Measurements from ENCODE around the gene SLC7A5.

The SLC7A5 gene

DNA sequence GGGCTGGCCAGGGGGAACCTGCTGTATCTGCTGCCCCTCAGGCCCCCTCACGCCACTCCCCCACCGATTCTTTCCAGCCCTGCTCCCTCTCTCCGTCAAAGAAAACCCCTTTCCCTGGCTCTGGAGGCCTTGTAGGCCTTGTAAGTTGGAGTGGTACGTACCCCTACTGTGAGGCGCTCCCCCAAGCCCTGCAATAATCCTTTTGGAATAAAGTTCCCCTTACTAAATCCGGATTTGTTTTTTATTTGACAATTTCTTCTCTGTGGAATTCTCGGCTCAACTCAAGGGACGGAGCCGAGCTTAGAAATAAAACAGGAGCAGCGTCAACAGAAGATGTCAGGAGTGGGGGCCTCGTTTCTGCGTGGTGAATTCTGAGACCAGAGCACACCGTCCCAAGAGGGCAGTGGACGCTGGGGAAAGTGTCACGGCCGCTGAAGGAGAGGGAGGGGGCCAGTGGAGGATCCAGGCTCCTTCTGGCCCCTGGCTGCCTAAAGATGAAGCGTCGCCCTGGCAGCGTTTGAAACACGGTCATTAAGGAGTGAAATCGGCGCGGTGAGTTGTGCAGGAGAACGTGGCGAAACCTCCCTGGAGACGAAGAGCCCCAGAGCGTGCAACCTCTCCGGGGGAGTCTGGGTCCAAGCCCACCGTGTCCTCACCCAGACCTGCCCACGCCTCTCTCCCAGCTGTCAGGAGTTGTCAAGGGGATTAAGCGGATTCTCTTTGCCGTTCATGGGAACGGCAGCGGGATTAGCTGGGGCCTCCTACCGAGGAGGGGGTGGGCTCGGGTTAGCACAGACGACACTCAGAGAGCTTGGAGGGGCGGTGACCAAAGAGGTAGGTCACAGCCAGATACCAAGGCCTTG is 47.0 kb downstream of the SLC7A5 start:
- no peaks in the 10 kb centered on the region for H3K4me1 ChIP-seq (ENCODE audit: low read depth, poor library complexity, severe bottlenecking)
- no peak overlapping the region for H2AFZ ChIP-seq (ENCODE audit: low read depth)
- H3K4me3 ChIP-seq (IDR thresholded peaks at IDR 0.05; ENCODE audit: insufficient read depth, low read depth, low read length): no peak overlapping the region
- no peak overlapping the region for H3K27ac ChIP-seq
- peaks cover 40% of the 10 kb centered on the region; the same call in 1 of the 2 replicates for H3K27me3 ChIP-seq (ENCODE audit: insufficient read depth, low read depth)
- no peaks in the 10 kb centered on the region for H4K20me1 ChIP-seq (ENCODE audit: insufficient read depth)
- TF ChIP-seq, protein P1, sequence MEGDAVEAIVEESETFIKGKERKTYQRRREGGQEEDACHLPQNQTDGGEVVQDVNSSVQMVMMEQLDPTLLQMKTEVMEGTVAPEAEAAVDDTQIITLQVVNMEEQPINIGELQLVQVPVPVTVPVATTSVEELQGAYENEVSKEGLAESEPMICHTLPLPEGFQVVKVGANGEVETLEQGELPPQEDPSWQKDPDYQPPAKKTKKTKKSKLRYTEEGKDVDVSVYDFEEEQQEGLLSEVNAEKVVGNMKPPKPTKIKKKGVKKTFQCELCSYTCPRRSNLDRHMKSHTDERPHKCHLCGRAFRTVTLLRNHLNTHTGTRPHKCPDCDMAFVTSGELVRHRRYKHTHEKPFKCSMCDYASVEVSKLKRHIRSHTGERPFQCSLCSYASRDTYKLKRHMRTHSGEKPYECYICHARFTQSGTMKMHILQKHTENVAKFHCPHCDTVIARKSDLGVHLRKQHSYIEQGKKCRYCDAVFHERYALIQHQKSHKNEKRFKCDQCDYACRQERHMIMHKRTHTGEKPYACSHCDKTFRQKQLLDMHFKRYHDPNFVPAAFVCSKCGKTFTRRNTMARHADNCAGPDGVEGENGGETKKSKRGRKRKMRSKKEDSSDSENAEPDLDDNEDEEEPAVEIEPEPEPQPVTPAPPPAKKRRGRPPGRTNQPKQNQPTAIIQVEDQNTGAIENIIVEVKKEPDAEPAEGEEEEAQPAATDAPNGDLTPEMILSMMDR (conservative IDR thresholded peaks at IDR 0.05; ENCODE audit: low read depth, low read length): no peak
- no peak overlapping the region for H3K9ac ChIP-seq
- H3K79me2 ChIP-seq (ENCODE audit: insufficient read depth, low read depth): no peaks in the 10 kb centered on the region
- no peaks in the 10 kb centered on the region for H3K36me3 ChIP-seq (ENCODE audit: insufficient read depth)
- no peak overlapping the region for H3K4me2 ChIP-seq

DNA sequence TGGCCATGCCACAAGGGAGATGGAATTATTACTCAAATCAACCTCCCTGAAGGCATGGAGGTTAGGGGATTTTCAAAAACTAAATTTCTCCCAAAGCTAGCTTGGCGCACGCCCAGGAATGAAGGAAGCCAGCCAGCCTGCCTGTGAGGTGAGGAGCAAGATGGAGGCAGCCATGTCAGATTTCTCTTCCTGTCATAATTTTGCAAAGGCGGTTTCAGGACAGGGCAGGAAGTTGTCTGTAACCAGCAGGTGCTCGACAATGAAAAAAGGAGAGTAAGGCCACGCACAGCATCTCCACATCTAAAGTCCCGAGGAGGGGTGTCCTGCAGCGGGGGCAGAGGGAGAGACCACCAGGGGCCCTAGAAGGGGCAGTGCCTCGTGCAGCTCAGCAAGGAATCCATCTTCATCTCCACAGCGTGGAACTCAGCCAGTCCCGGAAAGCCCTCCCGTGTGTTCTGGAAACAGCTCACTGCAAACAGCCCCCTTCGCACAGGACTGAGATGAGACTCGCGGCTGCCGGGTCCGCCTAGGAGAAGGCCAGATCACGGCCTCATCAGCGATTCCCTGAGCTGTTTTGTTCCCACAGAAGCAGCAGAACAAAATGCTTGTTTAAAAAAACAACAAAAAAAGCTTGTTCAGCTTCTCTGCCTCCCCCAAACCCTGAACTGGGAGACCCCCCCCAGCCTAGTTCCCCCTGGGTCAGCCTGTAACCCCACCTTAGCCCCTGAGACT is 47.8 kb downstream of the SLC7A5 start:
- Histone ChIP-seq H2AFZ (ENCODE audit: low read depth) (no peak overlapping the region), H3K4me1 (ENCODE audit: low read depth, poor library complexity, severe bottlenecking) (no peaks in the 10 kb centered on the region), H3K4me2 (no peak overlapping the region), H3K27ac (no peak overlapping the region), H3K36me3 (ENCODE audit: insufficient read depth) (no peaks in the 10 kb centered on the region), H4K20me1 (ENCODE audit: insufficient read depth) (no peaks in the 10 kb centered on the region), H3K4me3 (IDR thresholded peaks at IDR 0.05; ENCODE audit: insufficient read depth, low read depth, low read length) (no peak overlapping the region), H3K9ac (no peak overlapping the region), H3K27me3 (ENCODE audit: insufficient read depth, low read depth) (peaks cover 42% of the 10 kb centered on the region; the same call in 1 of the 2 replicates), H3K79me2 (ENCODE audit: insufficient read depth, low read depth) (no peaks in the 10 kb centered on the region)
- TF ChIP-seq, protein P1 (conservative IDR thresholded peaks at IDR 0.05; ENCODE audit: low read depth, low read length): no peak

DNA sequence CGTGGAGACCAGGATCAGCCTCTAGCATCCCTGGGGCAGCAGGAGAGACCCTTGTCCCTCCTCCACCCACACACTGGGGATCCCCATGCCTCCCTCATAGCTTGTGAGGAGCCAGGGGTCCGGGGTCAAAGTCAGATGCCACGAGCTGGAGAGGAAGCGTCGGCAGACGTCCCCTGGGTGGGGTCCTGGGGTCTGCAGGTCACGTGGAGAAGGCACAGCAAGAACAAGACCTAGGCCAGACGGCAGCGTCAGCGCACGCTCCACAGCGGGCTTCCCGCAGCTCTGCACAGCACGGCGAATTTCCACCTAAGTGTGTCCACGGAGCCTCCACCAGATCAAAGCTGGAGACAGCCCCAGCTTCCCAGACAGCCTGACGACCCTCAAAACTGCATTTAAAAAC is 49.3 kb downstream of the SLC7A5 start:
- H3K9ac ChIP-seq: no peak overlapping the region
- no peaks in the 10 kb centered on the region for H3K4me1 ChIP-seq (ENCODE audit: low read depth, poor library complexity, severe bottlenecking)
- no peak overlapping the region for H3K27ac ChIP-seq
- TF ChIP-seq, protein P1 (conservative IDR thresholded peaks at IDR 0.05; ENCODE audit: low read depth, low read length): no peak
- H3K4me3 ChIP-seq (IDR thresholded peaks at IDR 0.05; ENCODE audit: insufficient read depth, low read depth, low read length): no peak overlapping the region
- no peaks in the 10 kb centered on the region for H3K79me2 ChIP-seq (ENCODE audit: insufficient read depth, low read depth)
- peaks cover 54% of the 10 kb centered on the region; the same call in 1 of the 2 replicates for H3K27me3 ChIP-seq (ENCODE audit: insufficient read depth, low read depth)
- no peaks in the 10 kb centered on the region for H3K36me3 ChIP-seq (ENCODE audit: insufficient read depth)
- H4K20me1 ChIP-seq (ENCODE audit: insufficient read depth): no peaks in the 10 kb centered on the region
- H3K4me2 ChIP-seq: no peak overlapping the region
- no peak overlapping the region for H2AFZ ChIP-seq (ENCODE audit: low read depth)

DNA sequence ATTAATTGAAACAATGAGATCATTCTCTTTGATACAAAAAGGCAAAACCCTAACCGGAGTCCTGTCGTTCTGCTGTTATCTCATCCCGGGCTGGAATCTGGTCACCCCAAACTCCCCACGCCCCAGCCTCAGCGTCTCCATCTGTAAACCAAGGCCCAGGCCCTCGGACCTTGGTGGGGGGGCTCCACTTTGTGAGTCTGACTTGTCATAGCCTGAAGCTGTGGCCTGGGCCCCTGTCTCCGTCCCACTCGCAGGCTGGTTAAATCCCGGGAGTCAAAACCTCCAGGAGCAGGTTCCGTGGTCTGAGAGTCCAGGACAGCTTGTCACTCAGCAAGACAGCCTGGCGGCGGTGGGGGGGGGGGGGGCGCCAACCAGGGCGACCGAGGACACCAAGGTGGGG is 50.0 kb downstream of the SLC7A5 start:
- TF ChIP-seq, protein P1 (conservative IDR thresholded peaks at IDR 0.05; ENCODE audit: low read depth, low read length): no peak
- Histone ChIP-seq H3K36me3 (ENCODE audit: insufficient read depth) (no peaks in the 10 kb centered on the region), H3K4me1 (ENCODE audit: low read depth, poor library complexity, severe bottlenecking) (no peaks in the 10 kb centered on the region), H3K27me3 (ENCODE audit: insufficient read depth, low read depth) (peaks cover 52% of the 10 kb centered on the region; the same call in 1 of the 2 replicates), H3K9ac (no peak overlapping the region), H4K20me1 (ENCODE audit: insufficient read depth) (no peaks in the 10 kb centered on the region), H2AFZ (ENCODE audit: low read depth) (no peak overlapping the region), H3K27ac (no peak overlapping the region), H3K4me3 (IDR thresholded peaks at IDR 0.05; ENCODE audit: insufficient read depth, low read depth, low read length) (no peak overlapping the region), H3K4me2 (no peak overlapping the region), H3K79me2 (ENCODE audit: insufficient read depth, low read depth) (no peaks in the 10 kb centered on the region)

Data from KMS-11 (cell line).